Measurements from ENCODE around the gene TAL1. TPM values are rescaled to one million over a fixed set of nuclear protein-coding genes. Genes with fewer than 3 reads are reported as not detected.

The TAL1 gene
- total RNA-seq, 1 donor from 2014 or later, result not detected

- no peaks in the 10 kb centered on the region for H4K20me1 ChIP-seq (ENCODE audit: low read depth)
- H3K27me3 Mint-ChIP-seq (ENCODE audit: insufficient read depth, low read depth), result peaks cover 18% of the 10 kb centered on the region
- no peaks in the 10 kb centered on the region for H3K79me2 ChIP-seq (ENCODE audit: low read depth)
- H3K36me3 Mint-ChIP-seq, result no peaks in the 10 kb centered on the region
- no peak overlapping the region for H3K9ac ChIP-seq
- TF ChIP-seq CTCF (IDR thresholded peaks at IDR 0.05), result no peak
- no peak for TF ChIP-seq EZH2phosphoT487 (IDR thresholded peaks at IDR 0.05)
- no peak for TF ChIP-seq EZH2 (IDR thresholded peaks at IDR 0.05)
- H3K27ac Mint-ChIP-seq, result no peak overlapping the region
- peaks cover 21% of the 10 kb centered on the region for H3K27me3 ChIP-seq
- H3K4me1 Mint-ChIP-seq, result peaks cover 7% of the 10 kb centered on the region
- H3K4me2 ChIP-seq, result no peak overlapping the region
- H3K9me3 ChIP-seq (ENCODE audit: low read depth), result no peaks in the 10 kb centered on the region
- H3K4me3 ChIP-seq, result no peak overlapping the region
- H3K4me3 Mint-ChIP-seq, result no peak overlapping the region
- no peak overlapping the region for H2AFZ ChIP-seq (replicated peaks)
- H3K36me3 ChIP-seq, result no peaks in the 10 kb centered on the region
- peaks cover 3% of the 10 kb centered on the region for H3K9me3 Mint-ChIP-seq
- H3K27ac ChIP-seq, result no peak overlapping the region
- no peak for DNase-seq (ENCODE audit: low spot score)
- no peaks in the 10 kb centered on the region for H3F3A ChIP-seq (ENCODE audit: low read depth)
- H3K4me1 ChIP-seq, result no peaks in the 10 kb centered on the region
Measured at GRCh38 chr1:47183308-47184089, 48.5 kb downstream of the TAL1 start.

GRCh38 chr1:47182676-47183235 is 49.3 kb downstream of the TAL1 start:
- H3K4me1 Mint-ChIP-seq, result peaks cover 7% of the 10 kb centered on the region
- Histone ChIP-seq H3K79me2 (ENCODE audit: low read depth) (no peaks in the 10 kb centered on the region), H3K9me3 (ENCODE audit: low read depth) (no peaks in the 10 kb centered on the region), H3K27me3 (peaks cover 21% of the 10 kb centered on the region), H3K36me3 (no peaks in the 10 kb centered on the region), H3K4me1 (no peaks in the 10 kb centered on the region), H3K4me3 (no peak overlapping the region), H2AFZ (replicated peaks) (no peak overlapping the region), H3K27ac (no peak overlapping the region), H4K20me1 (ENCODE audit: low read depth) (no peaks in the 10 kb centered on the region), H3K4me2 (no peak overlapping the region), H3F3A (ENCODE audit: low read depth) (no peaks in the 10 kb centered on the region), H3K9ac (no peak overlapping the region)
- peaks cover 3% of the 10 kb centered on the region for H3K9me3 Mint-ChIP-seq
- peak overlapping the region; percentile 50 for H3K27ac Mint-ChIP-seq
- peaks cover 18% of the 10 kb centered on the region for H3K27me3 Mint-ChIP-seq (ENCODE audit: insufficient read depth, low read depth)
- H3K36me3 Mint-ChIP-seq, result no peaks in the 10 kb centered on the region
- H3K4me3 Mint-ChIP-seq, result no peak overlapping the region
- TF ChIP-seq CTCF (IDR thresholded peaks at IDR 0.05) (no peak), EZH2 (IDR thresholded peaks at IDR 0.05) (no peak), EZH2phosphoT487 (IDR thresholded peaks at IDR 0.05) (no peak)
- DNase-seq (ENCODE audit: low spot score), result no peak

- peaks cover 3% of the 10 kb centered on the region for H3K9me3 Mint-ChIP-seq
- H3K27ac ChIP-seq, result no peak overlapping the region
- H3K9me3 ChIP-seq (ENCODE audit: low read depth), result no peaks in the 10 kb centered on the region
- no peak overlapping the region for H2AFZ ChIP-seq (replicated peaks)
- no peaks in the 10 kb centered on the region for H3K79me2 ChIP-seq (ENCODE audit: low read depth)
- TF ChIP-seq EZH2 (IDR thresholded peaks at IDR 0.05) (no peak), EZH2phosphoT487 (IDR thresholded peaks at IDR 0.05) (no peak), CTCF (IDR thresholded peaks at IDR 0.05) (no peak)
- no peak for DNase-seq (ENCODE audit: low spot score)
- peaks cover 21% of the 10 kb centered on the region for H3K27me3 Mint-ChIP-seq (ENCODE audit: insufficient read depth, low read depth)
- H3K36me3 ChIP-seq, result no peaks in the 10 kb centered on the region
- H3K4me1 ChIP-seq, result no peaks in the 10 kb centered on the region
- no peak overlapping the region for H3K27ac Mint-ChIP-seq
- no peaks in the 10 kb centered on the region for H3K36me3 Mint-ChIP-seq
- peaks cover 7% of the 10 kb centered on the region for H3K4me1 Mint-ChIP-seq
- H3K27me3 ChIP-seq, result peaks cover 21% of the 10 kb centered on the region
- H3K4me2 ChIP-seq, result no peak overlapping the region
- no peaks in the 10 kb centered on the region for H3F3A ChIP-seq (ENCODE audit: low read depth)
- no peak overlapping the region for H3K4me3 Mint-ChIP-seq
- no peak overlapping the region for H3K9ac ChIP-seq
- no peaks in the 10 kb centered on the region for H4K20me1 ChIP-seq (ENCODE audit: low read depth)
- no peak overlapping the region for H3K4me3 ChIP-seq
Measured at GRCh38 chr1:47181955-47182675, 49.9 kb downstream of the TAL1 start.
